Muscle of leg (tissue), 11 donors: ENCODE results near the gene TMEM94. TPM values are rescaled to one million over a fixed set of nuclear protein-coding genes. Genes with fewer than 3 reads are reported as not detected.

ENCODE experiments used
- DNase-seq: peaks from one replicate; pipeline ENCODE4 v3.0.0; 2013
- H3K27ac ChIP-seq: one replicate; pipeline ENCODE4 v1.5.1; 2013; ENCODE audit warnings: mild to moderate bottlenecking, low read length, control low read depth
- H3K27me3 ChIP-seq: one replicate; pipeline ENCODE4 v1.6.1; 2013; ENCODE audit warnings: low read length; ENCODE audit not compliant: control insufficient read depth, insufficient read depth
- H3K36me3 ChIP-seq: one replicate; pipeline ENCODE4 v1.6.1; 2013; ENCODE audit warnings: low read length; ENCODE audit not compliant: control insufficient read depth, insufficient read depth
- H3K4me1 ChIP-seq: one replicate; pipeline ENCODE4 v1.6.1; 2013; ENCODE audit warnings: low read length; ENCODE audit not compliant: control insufficient read depth, insufficient read depth
- H3K4me3 ChIP-seq: one replicate; pipeline ENCODE4 v1.5.1; 2013; ENCODE audit warnings: low read length, control low read depth
- H3K9me3 ChIP-seq: replicated peaks from 2 replicates; pipeline ENCODE4 v1.6.1; 2013; ENCODE audit warnings: low read depth, low read length; ENCODE audit not compliant: control insufficient read depth
- WGBS: methylation state at CpG from one replicate; pipeline ENCODE4 v1.1.5; 2013; ENCODE audit warnings: missing lambda C conversion rate; ENCODE audit not compliant: insufficient coverage; 5-methylcytosine and 5-hydroxymethylcytosine counted together
- polyA plus RNA-seq, 8 donors: library from polyadenylated mRNA; unstranded; fragments of 120-200 nt; gene quantifications; one replicate each; pipeline versions ENCODE4 v1.2.1 to v1.2.3, GENCODE V29; 2013; ENCODE audit warnings: inconsistent platforms in 1 of 8, low replicate concordance in 1 of 8; ENCODE audit not compliant: insufficient read length in 8 of 8, insufficient read depth in 1 of 8
- total RNA-seq: library from RNA; stranded (reverse); fragments of 120-200 nt; gene quantifications from one replicate; pipeline ENCODE4 v1.2.4, GENCODE V29; 2013

TMEM94 gene
- total and polyA plus RNA-seq, 9 donors, result 31.5 to 67.8 (median 60.0) TPM

GRCh38 chr17:75460295-75460694, 3.9 kb downstream of the TMEM94 start:
- Histone ChIP-seq H3K4me1 (peaks cover 21% of the 10 kb centered on the region), H3K36me3 (no peaks in the 10 kb centered on the region), H3K27ac (peak overlapping the region; percentile 83), H3K9me3 (no peaks in the 10 kb centered on the region), H3K27me3 (no peaks in the 10 kb centered on the region), H3K4me3 (no peak overlapping the region)
- DNase-seq, result no peak
- WGBS, result 76% methylated on average over 2 of the region's 4 CpGs

- no peak overlapping the region for H3K4me3 ChIP-seq
- H3K4me1 ChIP-seq, result peaks cover 15% of the 10 kb centered on the region
- H3K27me3 ChIP-seq, result no peaks in the 10 kb centered on the region
- H3K36me3 ChIP-seq, result no peaks in the 10 kb centered on the region
- peaks cover 3% of the 10 kb centered on the region for H3K9me3 ChIP-seq
- 100% methylated on average over 2 of the region's 2 CpGs for WGBS
- no peak overlapping the region for H3K27ac ChIP-seq
- peak; percentile 56 for DNase-seq
Observed at GRCh38 chr17:75463603-75464002, 7.2 kb downstream of the TMEM94 start.

GRCh38 chr17:75465039-75465438, 8.6 kb downstream of the TMEM94 start:
- H3K36me3 ChIP-seq, result no peaks in the 10 kb centered on the region
- no peak for DNase-seq
- H3K9me3 ChIP-seq, result peaks cover 3% of the 10 kb centered on the region
- no peak overlapping the region for H3K4me3 ChIP-seq
- no CpG with 5 or more reads among the region's 6 CpGs for WGBS
- no peaks in the 10 kb centered on the region for H3K27me3 ChIP-seq
- peaks cover 8% of the 10 kb centered on the region for H3K4me1 ChIP-seq
- no peak overlapping the region for H3K27ac ChIP-seq

- 55% methylated on average over 7 of the region's 8 CpGs for WGBS
- Histone ChIP-seq H3K4me1 (peaks cover 10% of the 10 kb centered on the region), H3K27me3 (no peaks in the 10 kb centered on the region), H3K27ac (no peak overlapping the region), H3K36me3 (peaks cover 17% of the 10 kb centered on the region), H3K9me3 (peaks cover 3% of the 10 kb centered on the region), H3K4me3 (no peak overlapping the region)
- DNase-seq, result no peak
Observed at GRCh38 chr17:75468291-75468754, 11.9 kb downstream of the TMEM94 start.

GRCh38 chr17:75468779-75469373, 12.4 kb downstream of the TMEM94 start:
- peaks cover 10% of the 10 kb centered on the region for H3K4me1 ChIP-seq
- no peak for DNase-seq
- H3K4me3 ChIP-seq, result no peak overlapping the region
- 83% methylated on average over 9 of the region's 13 CpGs for WGBS
- H3K27me3 ChIP-seq, result no peaks in the 10 kb centered on the region
- H3K36me3 ChIP-seq, result peaks cover 21% of the 10 kb centered on the region
- peaks cover 3% of the 10 kb centered on the region for H3K9me3 ChIP-seq
- no peak overlapping the region for H3K27ac ChIP-seq

- Histone ChIP-seq H3K27ac (no peak overlapping the region), H3K9me3 (peaks cover 3% of the 10 kb centered on the region), H3K27me3 (no peaks in the 10 kb centered on the region), H3K4me3 (no peak overlapping the region), H3K4me1 (peaks cover 29% of the 10 kb centered on the region), H3K36me3 (peaks cover 23% of the 10 kb centered on the region)
- 100% methylated on average over 1 of the region's 6 CpGs for WGBS
- no peak for DNase-seq
Observed at GRCh38 chr17:75471207-75471606, 14.8 kb downstream of the TMEM94 start.

- Histone ChIP-seq H3K27me3 (no peaks in the 10 kb centered on the region), H3K4me3 (no peak overlapping the region), H3K9me3 (no peaks in the 10 kb centered on the region), H3K36me3 (peaks cover 23% of the 10 kb centered on the region), H3K4me1 (peaks cover 38% of the 10 kb centered on the region), H3K27ac (no peak overlapping the region)
- DNase-seq, result no peak
- no CpG with 5 or more reads among the region's 4 CpGs for WGBS
Observed at GRCh38 chr17:75472119-75472518, 15.7 kb downstream of the TMEM94 start.

GRCh38 chr17:75473246-75473645, 16.8 kb downstream of the TMEM94 start:
- H3K4me1 ChIP-seq, result peaks cover 43% of the 10 kb centered on the region
- H3K36me3 ChIP-seq, result peaks cover 23% of the 10 kb centered on the region
- DNase-seq, result no peak
- H3K27ac ChIP-seq, result no peak overlapping the region
- H3K9me3 ChIP-seq, result no peaks in the 10 kb centered on the region
- no peaks in the 10 kb centered on the region for H3K27me3 ChIP-seq
- WGBS, result 70% methylated on average over 2 of the region's 2 CpGs
- no peak overlapping the region for H3K4me3 ChIP-seq

- no peak for DNase-seq
- Histone ChIP-seq H3K4me3 (no peak overlapping the region), H3K27ac (peak overlapping the region; percentile 91), H3K36me3 (peaks cover 24% of the 10 kb centered on the region), H3K4me1 (peaks cover 49% of the 10 kb centered on the region), H3K27me3 (no peaks in the 10 kb centered on the region), H3K9me3 (no peaks in the 10 kb centered on the region)
- 69% methylated on average over 5 of the region's 6 CpGs for WGBS
Observed at GRCh38 chr17:75474736-75475135, 18.3 kb downstream of the TMEM94 start.

- Histone ChIP-seq H3K36me3 (peaks cover 28% of the 10 kb centered on the region), H3K4me3 (no peak overlapping the region), H3K27ac (peak overlapping the region; percentile 91), H3K27me3 (no peaks in the 10 kb centered on the region), H3K9me3 (no peaks in the 10 kb centered on the region), H3K4me1 (peaks cover 54% of the 10 kb centered on the region)
- WGBS, result 47% methylated on average over 9 of the region's 13 CpGs
- peak; percentile 75 for DNase-seq
Observed at GRCh38 chr17:75475144-75475835, 18.9 kb downstream of the TMEM94 start.
